ENCODE data around the gene TOP2B. TPM values are rescaled to one million over a fixed set of nuclear protein-coding genes. Genes with fewer than 3 reads are reported as not detected.
A peak's percentile ranks its signal among the peaks of the same experiment; 100 is the strongest.

Gene TOP2B
- total RNA-seq, 2 donors from 2014 or later = 93.8 to 125 TPM

DNA sequence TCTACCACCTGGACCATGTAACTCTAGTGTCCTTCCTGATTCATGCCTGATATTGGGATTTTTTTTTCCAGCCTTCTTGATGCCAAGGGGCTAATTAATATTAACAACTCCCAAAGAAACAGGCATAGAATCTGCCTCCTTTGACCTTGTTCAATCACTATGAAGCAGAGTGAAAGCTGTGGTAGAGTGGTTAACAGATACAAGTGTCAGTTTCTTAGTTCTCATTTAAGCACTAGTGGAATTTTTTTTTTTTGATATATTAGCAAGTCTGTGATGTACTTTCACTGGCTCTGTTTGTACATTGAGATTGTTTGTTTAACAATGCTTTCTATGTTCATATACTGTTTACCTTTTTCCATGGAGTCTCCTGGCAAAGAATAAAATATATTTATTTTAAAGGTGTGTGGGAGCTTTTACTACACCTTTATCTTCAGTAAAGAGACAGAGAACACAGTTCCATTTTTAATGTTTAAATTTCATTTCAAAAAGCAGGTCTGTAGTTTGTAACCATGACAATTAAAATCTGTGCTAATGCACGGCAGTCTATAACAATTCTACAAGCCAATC lies 67.1 kb downstream of the TOP2B start:
- ATAC-seq (peak in 1 of 2 donors; percentile 54), DNase-seq (ENCODE audit: low spot score in 2 of 2) (no peak)
- Mint-ChIP-seq H3K9me3 (no peaks in the 10 kb centered on the region), H3K36me3 (no peaks in the 10 kb centered on the region), H3K27ac (no peak overlapping the region)

DNA sequence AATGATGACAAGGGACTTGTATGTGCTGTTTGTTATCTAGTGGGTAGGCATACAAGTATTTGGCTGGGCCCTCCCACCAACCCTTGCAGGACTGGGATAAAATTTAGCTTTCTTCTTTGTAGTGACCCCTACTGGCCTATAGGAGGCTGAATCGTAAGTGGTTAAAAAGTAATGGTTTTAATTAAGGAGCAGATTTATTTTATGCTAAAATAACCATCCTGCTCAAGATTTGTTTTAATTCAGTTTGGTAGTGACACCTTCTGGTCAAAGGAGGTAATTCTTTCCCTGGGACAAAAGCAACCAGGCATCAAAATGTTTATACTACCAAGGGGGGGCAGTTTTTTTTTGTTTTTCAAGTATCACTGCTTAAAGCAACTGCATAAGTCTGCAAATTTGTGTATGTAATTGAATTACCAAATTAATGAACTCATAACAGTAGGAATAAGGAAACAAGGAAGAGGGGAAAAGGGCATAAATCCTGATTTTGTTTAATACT lies 70.7 kb downstream of the TOP2B start:
- Mint-ChIP-seq H3K36me3 (no peaks in the 10 kb centered on the region), H3K9me3 (no peaks in the 10 kb centered on the region), H3K27ac (no peak overlapping the region)
- DNase-seq (ENCODE audit: low spot score in 2 of 2) (peak in 1 of 2 donors; percentile 22), ATAC-seq (peak; percentile 29 to 39)

DNA sequence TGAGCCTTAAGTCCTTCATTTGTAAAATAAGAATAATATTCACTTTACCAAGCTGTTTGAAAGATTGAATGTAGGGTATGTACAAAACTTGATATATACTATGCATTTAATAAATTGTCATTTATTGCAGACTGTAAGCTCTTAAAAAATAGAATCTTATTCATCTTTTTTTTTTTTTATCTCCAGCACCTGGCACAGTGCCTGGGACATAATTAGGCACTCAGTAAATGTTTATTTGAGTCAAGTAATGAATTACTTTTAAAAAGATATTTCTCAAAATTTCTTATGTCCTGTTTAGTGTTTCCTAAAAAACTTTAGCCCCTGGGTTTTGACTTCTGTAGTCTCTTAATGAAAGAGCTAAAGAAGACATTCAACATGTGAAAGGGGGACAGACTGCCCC lies 71.7 kb downstream of the TOP2B start:
- no peak for ATAC-seq
- no peaks in the 10 kb centered on the region for H3K36me3 Mint-ChIP-seq
- peak overlapping the region in 1 of 2 donors; percentile 57 for H3K27ac Mint-ChIP-seq
- H3K9me3 Mint-ChIP-seq = peaks cover 0 to 3% of the 10 kb centered on the region in 2 donors
- DNase-seq (ENCODE audit: low spot score in 2 of 2) = no peak

DNA sequence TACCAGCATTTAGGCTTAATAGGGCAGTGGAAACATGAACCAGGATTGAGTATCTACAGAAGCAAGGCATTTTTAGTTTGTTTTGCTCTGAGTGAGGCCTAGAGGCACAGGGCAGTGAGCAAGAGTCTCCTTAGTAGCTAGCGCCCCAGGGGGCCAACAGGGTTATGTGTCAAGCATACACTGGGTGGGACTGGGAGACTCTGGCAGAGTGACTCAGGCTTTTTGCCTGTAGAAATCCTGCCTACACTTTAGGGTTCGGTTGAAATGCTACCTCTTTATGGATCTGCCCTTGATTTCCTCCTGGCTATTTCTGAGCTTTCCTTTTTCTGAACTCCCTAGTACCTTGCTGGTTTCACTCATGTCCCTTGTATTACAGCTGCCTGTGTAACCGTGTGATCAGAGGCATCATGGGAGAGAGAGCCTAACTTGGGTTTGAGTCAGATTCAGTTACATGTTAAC lies 72.2 kb downstream of the TOP2B start:
- no peaks in the 10 kb centered on the region for H3K36me3 Mint-ChIP-seq
- no peak for DNase-seq (ENCODE audit: low spot score in 2 of 2)
- H3K9me3 Mint-ChIP-seq = peaks cover 0 to 4% of the 10 kb centered on the region in 2 donors
- ATAC-seq = peak in 1 of 2 donors; percentile 55
- H3K27ac Mint-ChIP-seq = peak overlapping the region in 1 of 2 donors; percentile 57

DNA sequence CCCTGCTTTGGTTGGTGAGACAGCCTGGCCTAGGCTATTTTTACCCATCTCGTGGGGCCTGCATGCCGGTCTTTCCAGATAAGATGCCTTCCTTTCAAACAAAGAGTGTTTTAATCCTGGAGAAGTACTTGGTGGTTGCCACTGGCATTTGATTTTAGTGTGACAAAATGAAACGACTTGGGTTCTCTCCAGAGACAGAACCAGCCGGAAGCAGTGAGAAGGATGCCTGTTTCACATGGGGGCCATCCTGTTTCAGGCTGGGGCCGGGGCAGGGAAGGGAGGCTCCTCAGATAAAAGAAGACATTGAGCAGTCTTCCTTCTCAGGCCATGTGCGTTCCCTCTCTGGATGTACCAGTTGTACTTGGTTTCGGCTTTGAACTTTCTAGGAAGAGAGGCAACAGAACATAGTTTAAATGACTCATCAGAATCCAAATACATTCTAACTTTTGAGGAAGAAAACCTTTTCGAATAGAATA lies 74.9 kb downstream of the TOP2B start:
- Mint-ChIP-seq H3K36me3 (no peaks in the 10 kb centered on the region), H3K9me3 (peaks cover 0 to 4% of the 10 kb centered on the region in 2 donors), H3K27ac (no peak overlapping the region)
- ATAC-seq (no peak), DNase-seq (ENCODE audit: low spot score in 2 of 2) (no peak)

DNA sequence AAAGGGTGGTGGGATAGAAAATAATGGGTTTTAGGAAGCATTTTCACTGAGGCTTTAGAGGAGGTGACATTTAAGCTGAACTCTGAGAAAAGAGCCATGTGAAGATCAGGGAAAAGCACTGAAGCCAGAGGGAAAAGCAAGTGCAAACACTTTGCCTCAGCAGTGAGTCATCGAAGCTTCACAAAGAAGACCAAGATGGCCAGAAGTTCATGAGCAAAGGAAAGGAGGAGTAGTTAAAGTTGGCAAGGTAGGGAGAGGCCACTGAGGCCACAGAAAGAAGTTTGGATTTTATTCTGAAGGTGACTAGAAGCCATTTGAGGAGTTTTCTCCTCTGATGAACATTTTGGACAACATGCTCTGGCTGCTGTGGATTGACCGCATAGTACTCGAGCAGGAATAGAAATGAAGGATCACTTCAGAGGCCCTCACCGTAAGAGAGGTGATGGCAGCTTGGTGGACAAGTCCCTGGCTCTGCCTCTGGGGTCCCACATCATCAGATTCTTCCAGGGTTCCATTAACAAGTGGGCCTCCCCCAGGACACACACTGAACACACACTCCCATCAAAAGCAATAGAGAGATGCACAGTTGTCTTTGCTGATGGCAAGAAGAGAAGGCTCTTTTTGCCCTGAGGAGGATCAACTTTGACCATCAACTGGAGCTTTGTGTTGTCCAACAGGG lies 75.5 kb downstream of the TOP2B start:
- Mint-ChIP-seq H3K36me3 (no peaks in the 10 kb centered on the region), H3K9me3 (peaks cover 0 to 4% of the 10 kb centered on the region in 2 donors), H3K27ac (no peak overlapping the region)
- ATAC-seq (no peak), DNase-seq (ENCODE audit: low spot score in 2 of 2) (no peak)

DNA sequence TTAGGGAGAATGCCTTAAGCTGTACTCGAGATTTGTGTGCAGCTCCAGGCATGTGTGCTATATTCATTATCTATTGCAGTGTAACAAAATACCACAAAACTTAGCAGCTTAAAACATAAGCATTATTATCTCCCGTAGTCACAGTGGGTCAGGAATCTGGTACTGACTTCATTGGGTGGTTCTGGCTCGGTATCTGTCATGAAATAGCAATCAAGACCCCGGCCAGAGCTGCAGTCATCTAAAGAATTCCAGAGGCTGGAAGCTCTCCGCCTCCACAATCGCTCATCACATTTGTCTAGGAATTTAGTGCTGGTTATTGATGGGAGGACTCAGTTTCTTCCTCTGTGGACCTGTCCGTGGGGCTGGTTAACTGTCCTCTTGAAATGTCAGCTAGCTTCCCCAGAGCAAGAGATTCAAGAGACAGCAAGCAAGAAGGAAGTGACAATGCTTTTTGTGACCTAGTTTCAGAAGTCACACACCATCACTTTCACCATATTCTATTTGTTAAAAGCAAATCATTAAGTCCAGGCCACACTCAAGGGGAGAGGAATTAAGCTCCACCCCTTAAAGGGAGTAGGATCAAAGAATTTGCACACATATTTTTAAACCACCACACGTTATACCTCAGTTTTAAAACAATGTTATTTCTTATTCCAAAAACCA lies 76.1 kb downstream of the TOP2B start:
- no peak for DNase-seq (ENCODE audit: low spot score in 2 of 2)

DNA sequence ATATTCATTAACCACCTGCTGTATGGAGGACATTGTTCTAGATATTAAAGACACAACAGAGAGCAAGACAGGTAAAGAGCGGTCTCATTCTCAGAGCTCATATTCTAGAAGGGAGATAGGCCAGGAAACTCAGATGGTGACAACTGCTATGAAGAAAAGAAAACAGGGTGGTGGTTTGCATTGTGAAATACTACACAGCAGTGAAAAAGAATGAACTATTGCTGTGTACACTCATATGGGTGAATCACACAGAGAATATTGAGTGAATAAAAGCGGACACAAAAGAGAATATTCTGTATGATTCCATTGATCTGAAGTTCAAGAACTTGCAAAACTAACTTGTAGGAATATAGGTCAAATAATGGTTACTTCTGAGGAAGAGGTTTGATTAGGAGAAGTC lies 76.7 kb downstream of the TOP2B start:
- DNase-seq (ENCODE audit: low spot score in 2 of 2) (no peak), ATAC-seq (no peak)
- H3K9me3 Mint-ChIP-seq = peaks cover 0 to 4% of the 10 kb centered on the region in 2 donors
- no peak overlapping the region for H3K27ac Mint-ChIP-seq
- no peaks in the 10 kb centered on the region for H3K36me3 Mint-ChIP-seq

More for the DNA sequence above, 76.1 kb downstream of the TOP2B start:
- ATAC-seq = no peak
- H3K27ac Mint-ChIP-seq = no peak overlapping the region
- H3K36me3 Mint-ChIP-seq = no peaks in the 10 kb centered on the region
- peaks cover 0 to 4% of the 10 kb centered on the region in 2 donors for H3K9me3 Mint-ChIP-seq

DNA sequence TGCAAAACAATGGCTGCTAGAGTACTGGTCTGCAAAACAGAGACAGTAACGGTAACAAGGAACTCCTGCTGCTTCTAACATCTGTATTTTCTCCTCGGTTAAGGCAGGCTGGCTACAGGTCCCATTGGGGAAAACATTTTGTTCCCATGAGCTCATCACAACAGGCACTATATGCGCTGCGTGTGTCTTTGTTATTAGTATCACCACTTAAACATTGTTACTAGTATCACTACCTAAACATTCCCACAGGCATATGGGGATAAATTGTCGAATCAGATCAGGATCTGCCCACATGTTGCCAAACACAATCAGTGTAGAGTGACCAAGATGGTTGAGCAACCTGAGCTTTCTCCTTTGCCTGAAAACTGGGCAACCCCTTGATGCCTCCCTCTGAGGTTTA lies 77.2 kb downstream of the TOP2B start:
- Mint-ChIP-seq H3K9me3 (peaks cover 0 to 4% of the 10 kb centered on the region in 2 donors), H3K27ac (no peak overlapping the region), H3K36me3 (no peaks in the 10 kb centered on the region)
- no peak for ATAC-seq
- DNase-seq (ENCODE audit: low spot score in 2 of 2) = no peak

DNA sequence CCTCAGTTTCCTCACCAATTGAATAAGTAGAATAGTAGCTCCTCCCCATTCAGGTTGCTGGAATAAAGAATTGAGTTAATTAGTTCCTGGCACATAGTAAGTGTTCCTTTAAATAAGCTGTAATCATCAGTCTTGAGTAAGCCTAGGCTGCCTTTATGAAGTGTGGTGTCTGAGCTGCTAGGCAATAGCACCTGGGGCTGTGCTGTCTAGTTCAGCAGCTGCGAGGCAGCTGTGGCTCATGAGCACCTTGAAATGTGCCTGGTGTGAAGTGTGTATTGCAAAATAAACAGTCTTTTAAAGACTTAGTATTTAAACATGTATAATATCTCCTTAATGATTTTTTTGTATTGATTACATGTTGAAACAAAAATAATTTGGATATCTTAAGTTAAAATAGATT lies 77.6 kb downstream of the TOP2B start:
- no peak overlapping the region for H3K27ac Mint-ChIP-seq
- ATAC-seq (no peak), DNase-seq (ENCODE audit: low spot score in 2 of 2) (no peak)
- no peaks in the 10 kb centered on the region for H3K36me3 Mint-ChIP-seq
- H3K9me3 Mint-ChIP-seq = peaks cover 0 to 4% of the 10 kb centered on the region in 2 donors

DNA sequence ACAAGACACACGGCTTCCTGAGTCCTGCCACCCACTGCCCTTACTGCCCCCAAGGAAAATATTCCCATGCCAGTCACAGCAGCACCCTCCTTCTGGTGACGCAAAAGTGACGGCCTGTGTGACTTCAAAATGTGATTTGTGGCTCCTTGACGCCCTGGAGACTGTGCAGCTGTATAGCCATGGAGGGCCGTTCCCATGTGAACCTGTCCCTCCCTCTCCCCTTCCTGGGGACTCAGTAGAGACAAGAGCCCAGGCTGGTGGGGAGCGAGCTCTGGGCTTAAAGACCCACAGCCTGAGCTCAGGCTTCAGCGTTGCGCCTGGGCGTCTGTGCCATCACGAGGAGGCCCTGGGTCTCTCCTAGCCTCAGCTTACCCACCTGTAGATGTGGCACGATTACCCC lies 78.2 kb downstream of the TOP2B start:
- no peak for ATAC-seq
- Mint-ChIP-seq H3K27ac (no peak overlapping the region), H3K9me3 (peaks cover 0 to 4% of the 10 kb centered on the region in 2 donors), H3K36me3 (no peaks in the 10 kb centered on the region)
- no peak for DNase-seq (ENCODE audit: low spot score in 2 of 2)

DNA sequence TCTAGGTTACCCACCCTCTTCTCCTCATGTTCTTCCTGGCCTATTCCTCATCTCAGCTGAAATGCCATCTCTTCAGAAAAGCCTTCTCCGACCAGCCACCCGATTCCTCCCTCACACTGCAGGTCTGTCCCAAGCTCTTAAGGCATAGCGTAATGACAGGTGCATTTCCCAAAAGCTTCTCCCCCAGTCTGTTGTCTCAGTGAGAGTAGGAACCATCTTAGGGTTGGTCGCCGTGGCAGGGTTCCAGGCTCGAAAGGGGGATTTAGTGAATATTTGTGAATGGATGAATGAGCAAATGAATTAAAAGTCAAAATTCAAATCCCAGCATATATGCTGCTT lies 78.6 kb downstream of the TOP2B start:
- H3K27ac Mint-ChIP-seq = no peak overlapping the region
- no peaks in the 10 kb centered on the region for H3K36me3 Mint-ChIP-seq
- peaks cover 0 to 4% of the 10 kb centered on the region in 2 donors for H3K9me3 Mint-ChIP-seq
- no peak for DNase-seq (ENCODE audit: low spot score in 2 of 2)
- ATAC-seq = no peak

DNA sequence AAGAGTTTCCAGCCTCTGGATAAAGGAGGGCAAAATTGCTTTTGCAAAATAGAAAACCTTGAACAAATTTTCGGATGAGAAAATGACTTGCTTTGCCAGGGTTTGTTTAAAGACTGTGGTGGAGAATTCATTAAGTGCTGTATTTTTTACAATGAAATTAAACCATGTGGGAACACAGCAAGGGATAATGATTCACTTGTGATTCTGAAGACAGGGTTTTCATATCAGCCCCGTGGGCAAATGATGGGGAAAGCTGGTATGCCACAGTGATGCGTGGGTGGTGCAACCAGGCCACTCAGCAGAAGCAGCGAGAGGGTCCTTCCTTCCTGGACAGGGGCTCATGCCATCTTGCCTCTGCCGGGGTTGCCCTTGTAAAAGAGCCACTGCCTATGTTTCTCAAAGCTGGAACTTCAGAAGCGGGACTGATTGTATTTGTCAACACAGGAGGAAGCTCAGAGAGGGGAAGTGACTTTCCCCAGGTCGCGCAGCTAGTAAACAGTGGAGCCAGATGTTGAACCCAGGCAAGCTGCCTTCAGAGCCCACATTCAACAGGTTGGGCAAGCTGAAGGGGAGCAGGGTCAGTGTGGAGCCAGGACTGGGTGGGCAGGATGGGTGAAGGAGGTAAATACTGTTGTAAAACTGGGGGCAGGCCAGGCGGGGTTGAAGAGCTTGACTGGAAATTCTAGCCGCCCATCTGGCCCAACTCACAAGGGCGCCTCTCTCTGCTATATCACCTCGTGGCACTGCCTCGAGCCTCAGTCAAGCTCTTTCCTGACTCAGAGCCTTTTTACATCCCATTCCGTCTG lies 79.1 kb downstream of the TOP2B start:
- Mint-ChIP-seq H3K36me3 (no peaks in the 10 kb centered on the region), H3K9me3 (peaks cover 0 to 4% of the 10 kb centered on the region in 2 donors), H3K27ac (no peak overlapping the region)
- ATAC-seq = no peak
- no peak for DNase-seq (ENCODE audit: low spot score in 2 of 2)

DNA sequence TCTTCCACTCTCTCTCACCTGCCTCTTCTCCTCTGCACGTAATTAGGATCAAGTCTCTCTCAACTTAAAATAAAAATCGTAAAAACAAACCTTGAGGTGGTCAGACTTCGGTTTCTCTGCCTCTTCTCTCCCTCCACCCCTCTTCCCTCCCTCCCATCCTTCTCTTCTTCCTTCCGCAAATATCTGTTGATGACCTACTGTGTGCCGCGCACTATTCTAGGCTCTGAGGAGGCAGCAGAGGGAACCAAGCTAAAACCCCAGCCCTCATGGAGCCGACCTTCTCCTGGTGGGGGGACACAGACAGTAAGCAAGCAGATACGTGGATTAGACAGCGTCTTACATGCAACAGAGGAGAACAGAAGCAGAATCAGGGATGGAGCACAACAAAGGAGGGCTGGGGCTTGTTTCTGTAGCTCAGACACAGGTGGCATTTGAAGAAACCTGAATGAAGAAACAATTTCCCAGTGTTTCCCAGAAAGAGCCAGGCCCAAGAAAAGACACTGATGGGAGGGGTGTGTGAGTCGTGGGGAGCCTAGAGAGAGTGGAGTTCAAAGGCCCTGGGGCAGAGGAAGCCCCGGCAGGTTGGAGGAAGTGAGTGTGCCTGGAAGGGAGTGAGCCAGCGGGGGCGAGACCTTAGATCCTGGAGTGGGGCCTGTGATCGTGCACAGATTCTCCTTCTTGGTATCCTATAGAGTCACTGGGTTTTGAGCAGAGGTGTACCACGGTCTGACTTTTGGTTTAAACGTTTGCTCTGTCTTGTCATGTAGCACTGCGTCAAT lies 80.5 kb downstream of the TOP2B start:
- Mint-ChIP-seq H3K9me3 (peaks cover 0 to 4% of the 10 kb centered on the region in 2 donors), H3K36me3 (no peaks in the 10 kb centered on the region), H3K27ac (no peak overlapping the region)
- no peak for DNase-seq (ENCODE audit: low spot score in 2 of 2)
- no peak for ATAC-seq

DNA sequence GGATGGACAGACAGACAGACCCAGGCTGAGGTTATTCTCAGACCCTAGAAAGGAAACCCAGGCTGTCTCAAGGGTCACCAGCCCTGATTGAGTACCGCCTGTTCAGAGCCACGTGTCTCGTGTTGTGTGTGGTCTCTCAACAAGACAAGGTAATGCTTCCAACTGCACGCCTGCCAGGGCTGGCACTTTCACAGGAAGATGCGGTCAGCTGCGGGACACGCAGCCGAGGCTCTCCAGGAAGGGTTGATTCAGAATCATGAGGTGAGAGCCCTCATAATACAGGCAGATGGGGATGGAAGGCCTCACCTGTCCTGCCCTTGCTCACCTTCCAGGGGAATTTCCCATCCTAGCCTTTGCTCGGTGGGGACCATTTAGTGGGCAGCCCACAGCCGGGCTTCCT lies 81.4 kb downstream of the TOP2B start:
- Mint-ChIP-seq H3K36me3 (no peaks in the 10 kb centered on the region), H3K27ac (no peak overlapping the region), H3K9me3 (peaks cover 0 to 4% of the 10 kb centered on the region in 2 donors)
- no peak for DNase-seq (ENCODE audit: low spot score in 2 of 2)
- ATAC-seq = no peak

DNA sequence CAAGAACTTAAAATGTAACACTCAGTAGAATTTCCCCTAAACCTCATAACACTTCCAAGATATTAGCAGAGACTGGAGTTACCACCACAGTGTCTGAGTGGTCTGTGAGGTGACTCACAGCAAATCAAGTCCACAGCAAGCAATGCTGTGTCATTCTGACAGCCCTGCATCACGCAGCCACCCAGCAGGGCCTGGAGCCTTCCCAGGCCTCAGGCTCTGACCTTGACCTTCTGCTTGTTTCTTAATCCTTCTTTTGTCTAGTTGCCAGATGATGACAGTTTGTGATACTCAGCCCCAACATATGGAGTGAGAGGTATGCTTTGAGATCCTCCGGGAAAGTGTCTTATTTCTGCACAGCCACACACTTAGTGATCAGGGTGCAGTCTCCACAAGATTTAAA lies 82.5 kb downstream of the TOP2B start:
- H3K9me3 Mint-ChIP-seq = no peaks in the 10 kb centered on the region
- no peaks in the 10 kb centered on the region for H3K36me3 Mint-ChIP-seq
- DNase-seq (ENCODE audit: low spot score in 2 of 2) (no peak), ATAC-seq (no peak)
- peak overlapping the region in 1 of 2 donors; percentile 83 for H3K27ac Mint-ChIP-seq
